ENCODE results near the gene TIMMDC1.
A peak's percentile ranks its signal among the peaks of the same experiment; 100 is the strongest.

DNA sequence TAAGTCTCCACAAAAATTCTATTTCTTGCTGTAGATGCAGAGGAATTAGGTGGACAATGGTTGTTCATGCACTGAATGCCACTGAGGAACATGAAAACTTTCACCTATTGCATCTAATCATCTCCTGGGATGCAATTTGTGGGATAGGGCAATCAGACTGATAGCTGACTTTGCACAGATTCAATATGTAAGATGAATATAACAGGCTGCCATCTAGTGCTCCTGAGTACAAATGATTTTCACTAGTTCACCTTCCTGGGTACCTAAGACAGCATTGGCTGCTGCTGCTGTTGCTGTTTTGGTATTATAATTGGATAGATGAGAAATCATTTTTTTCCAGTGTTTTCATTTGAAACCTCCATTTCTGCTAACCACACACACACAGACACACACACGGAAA lies 19.7 kb downstream of the TIMMDC1 start:
- TF ChIP-seq, protein P1, sequence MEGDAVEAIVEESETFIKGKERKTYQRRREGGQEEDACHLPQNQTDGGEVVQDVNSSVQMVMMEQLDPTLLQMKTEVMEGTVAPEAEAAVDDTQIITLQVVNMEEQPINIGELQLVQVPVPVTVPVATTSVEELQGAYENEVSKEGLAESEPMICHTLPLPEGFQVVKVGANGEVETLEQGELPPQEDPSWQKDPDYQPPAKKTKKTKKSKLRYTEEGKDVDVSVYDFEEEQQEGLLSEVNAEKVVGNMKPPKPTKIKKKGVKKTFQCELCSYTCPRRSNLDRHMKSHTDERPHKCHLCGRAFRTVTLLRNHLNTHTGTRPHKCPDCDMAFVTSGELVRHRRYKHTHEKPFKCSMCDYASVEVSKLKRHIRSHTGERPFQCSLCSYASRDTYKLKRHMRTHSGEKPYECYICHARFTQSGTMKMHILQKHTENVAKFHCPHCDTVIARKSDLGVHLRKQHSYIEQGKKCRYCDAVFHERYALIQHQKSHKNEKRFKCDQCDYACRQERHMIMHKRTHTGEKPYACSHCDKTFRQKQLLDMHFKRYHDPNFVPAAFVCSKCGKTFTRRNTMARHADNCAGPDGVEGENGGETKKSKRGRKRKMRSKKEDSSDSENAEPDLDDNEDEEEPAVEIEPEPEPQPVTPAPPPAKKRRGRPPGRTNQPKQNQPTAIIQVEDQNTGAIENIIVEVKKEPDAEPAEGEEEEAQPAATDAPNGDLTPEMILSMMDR (IDR thresholded peaks at IDR 0.05 in 2 of 3, conservative IDR thresholded peaks at IDR 0.05 in 1 of 3; ENCODE audit: control insufficient read depth in 2 of 3, extremely low read depth in 1 of 3, insufficient read depth in 1 of 3, low read depth in 3 of 3, low read length in 3 of 3), result peak in 1 of 3 experiments; percentile 8; a peak in 1 of 6 replicates
- TF ChIP-seq, protein P2, sequence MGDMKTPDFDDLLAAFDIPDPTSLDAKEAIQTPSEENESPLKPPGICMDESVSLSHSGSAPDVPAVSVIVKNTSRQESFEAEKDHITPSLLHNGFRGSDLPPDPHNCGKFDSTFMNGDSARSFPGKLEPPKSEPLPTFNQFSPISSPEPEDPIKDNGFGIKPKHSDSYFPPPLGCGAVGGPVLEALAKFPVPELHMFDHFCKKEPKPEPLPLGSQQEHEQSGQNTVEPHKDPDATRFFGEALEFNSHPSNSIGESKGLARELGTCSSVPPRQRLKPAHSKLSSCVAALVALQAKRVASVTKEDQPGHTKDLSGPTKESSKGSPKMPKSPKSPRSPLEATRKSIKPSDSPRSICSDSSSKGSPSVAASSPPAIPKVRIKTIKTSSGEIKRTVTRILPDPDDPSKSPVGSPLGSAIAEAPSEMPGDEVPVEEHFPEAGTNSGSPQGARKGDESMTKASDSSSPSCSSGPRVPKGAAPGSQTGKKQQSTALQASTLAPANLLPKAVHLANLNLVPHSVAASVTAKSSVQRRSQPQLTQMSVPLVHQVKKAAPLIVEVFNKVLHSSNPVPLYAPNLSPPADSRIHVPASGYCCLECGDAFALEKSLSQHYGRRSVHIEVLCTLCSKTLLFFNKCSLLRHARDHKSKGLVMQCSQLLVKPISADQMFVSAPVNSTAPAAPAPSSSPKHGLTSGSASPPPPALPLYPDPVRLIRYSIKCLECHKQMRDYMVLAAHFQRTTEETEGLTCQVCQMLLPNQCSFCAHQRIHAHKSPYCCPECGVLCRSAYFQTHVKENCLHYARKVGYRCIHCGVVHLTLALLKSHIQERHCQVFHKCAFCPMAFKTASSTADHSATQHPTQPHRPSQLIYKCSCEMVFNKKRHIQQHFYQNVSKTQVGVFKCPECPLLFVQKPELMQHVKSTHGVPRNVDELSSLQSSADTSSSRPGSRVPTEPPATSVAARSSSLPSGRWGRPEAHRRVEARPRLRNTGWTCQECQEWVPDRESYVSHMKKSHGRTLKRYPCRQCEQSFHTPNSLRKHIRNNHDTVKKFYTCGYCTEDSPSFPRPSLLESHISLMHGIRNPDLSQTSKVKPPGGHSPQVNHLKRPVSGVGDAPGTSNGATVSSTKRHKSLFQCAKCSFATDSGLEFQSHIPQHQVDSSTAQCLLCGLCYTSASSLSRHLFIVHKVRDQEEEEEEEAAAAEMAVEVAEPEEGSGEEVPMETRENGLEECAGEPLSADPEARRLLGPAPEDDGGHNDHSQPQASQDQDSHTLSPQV (IDR thresholded peaks at IDR 0.05), result no peak
- TF ChIP-seq CBFB (IDR thresholded peaks at IDR 0.05; ENCODE audit: low read depth) (no peak), POLR2AphosphoS2 (IDR thresholded peaks at IDR 0.05; ENCODE audit: low read depth, low read length) (no peak)

Measured in GM12878 (cell line).